Astrocyte (in vitro differentiated cells and primary cell): ENCODE measurements around the gene CD59. TPM values are rescaled to one million over a fixed set of nuclear protein-coding genes. Genes with fewer than 3 reads are reported as not detected.
"Not testable (repeated sequence)": the region's sequence is repeated elsewhere in the genome, so short reads cannot be mapped to it uniquely, and the experiment has no call there.

ENCODE experiments used
- DNase-seq: peaks from one replicate; pipeline ENCODE4 v3.0.0-alpha.2; 2010; ENCODE audit warnings: low read depth
- FAIRE-seq: peaks from 2 replicates; lab custom pipeline; 2011; peaks lifted over from hg19 to GRCh38; lab: Jason Lieb, UNC
- H2AFZ ChIP-seq: 2 replicates; pipeline ENCODE4 v1.6.0; 2012; ENCODE audit warnings: low read depth, low read length, inconsistent platforms
- H3K27ac ChIP-seq: 2 replicates; pipeline ENCODE4 v1.5.1; 2011; ENCODE audit warnings: low read depth, low read length, inconsistent platforms
- H3K27me3 ChIP-seq: 2 replicates; pipeline ENCODE4 v1.6.0; 2011; ENCODE audit warnings: low read length, inconsistent platforms; ENCODE audit not compliant: insufficient read depth
- H3K36me3 ChIP-seq: 2 replicates; pipeline ENCODE4 v1.5.1; 2011; ENCODE audit warnings: low read length, inconsistent platforms; ENCODE audit not compliant: insufficient read depth
- H3K4me1 ChIP-seq: 2 replicates; pipeline ENCODE4 v1.5.1; 2011; ENCODE audit warnings: low read length, inconsistent platforms; ENCODE audit not compliant: insufficient read depth
- H3K4me2 ChIP-seq: 2 replicates; pipeline ENCODE4 v1.6.0; 2012; ENCODE audit warnings: low read length, inconsistent platforms
- H3K4me3 ChIP-seq: 2 replicates; pipeline ENCODE4 v1.5.1; 2011; ENCODE audit warnings: low read depth, mild to moderate bottlenecking, low read length, inconsistent platforms; ENCODE audit not compliant: insufficient read depth
- H3K79me2 ChIP-seq: 2 replicates; pipeline ENCODE4 v1.6.0; 2012; ENCODE audit warnings: mild to moderate bottlenecking, low read length, inconsistent platforms; ENCODE audit not compliant: insufficient read depth
- H3K9ac ChIP-seq: 2 replicates; pipeline ENCODE4 v1.6.0; 2012; ENCODE audit warnings: mild to moderate bottlenecking, low read length, inconsistent platforms
- H3K9me3 ChIP-seq: 2 replicates; pipeline ENCODE4 v1.5.1; 2012; ENCODE audit warnings: low read depth, mild to moderate bottlenecking, low read length, inconsistent platforms; ENCODE audit not compliant: insufficient read depth
- H4K20me1 ChIP-seq: 2 replicates; pipeline ENCODE4 v1.6.0; 2012; ENCODE audit warnings: low read length, inconsistent platforms; ENCODE audit not compliant: insufficient read depth
- H3K27ac Mint-ChIP-seq: one replicate; pipeline ENCODE4 v1.8.0; 2021; ENCODE audit warnings: mild to moderate bottlenecking, mixed read lengths; ENCODE audit not compliant: unreplicated experiment
- H3K27me3 Mint-ChIP-seq: one replicate; pipeline ENCODE4 v1.8.0; 2021; ENCODE audit warnings: low read depth, mixed read lengths; ENCODE audit not compliant: unreplicated experiment
- H3K36me3 Mint-ChIP-seq: one replicate; pipeline ENCODE4 v1.8.0; 2021; ENCODE audit warnings: low read depth, mixed read lengths; ENCODE audit not compliant: unreplicated experiment
- H3K4me1 Mint-ChIP-seq: one replicate; pipeline ENCODE4 v1.8.0; 2021; ENCODE audit warnings: low read depth, mixed read lengths; ENCODE audit not compliant: unreplicated experiment
- H3K4me3 Mint-ChIP-seq: one replicate; pipeline ENCODE4 v1.8.0; 2021; ENCODE audit warnings: mild to moderate bottlenecking, moderate library complexity, mixed read lengths; ENCODE audit not compliant: unreplicated experiment
- H3K9me3 Mint-ChIP-seq: one replicate; pipeline ENCODE4 v1.8.0; 2021; ENCODE audit warnings: mild to moderate bottlenecking, mixed read lengths; ENCODE audit not compliant: unreplicated experiment
- CTCF ChIP-seq: IDR thresholded peaks from 2 replicates; pipeline ENCODE4 v1.5.1; 2011; ENCODE audit warnings: low read depth, mild to moderate bottlenecking, inconsistent platforms, low read length, moderate library complexity; ENCODE audit not compliant: insufficient read depth
- EZH2 ChIP-seq: IDR thresholded peaks from 2 replicates; pipeline ENCODE4 v1.6.1; 2012; ENCODE audit warnings: mild to moderate bottlenecking, low read length, inconsistent platforms; ENCODE audit not compliant: insufficient read depth
- total RNA-seq: library from RNA; stranded (reverse); gene quantifications from 2 replicates; pipeline ENCODE4 v1.2.1, GENCODE V29; 2021

Gene CD59
- total RNA-seq, 1 donor from 2014 or later: 587 TPM

DNA sequence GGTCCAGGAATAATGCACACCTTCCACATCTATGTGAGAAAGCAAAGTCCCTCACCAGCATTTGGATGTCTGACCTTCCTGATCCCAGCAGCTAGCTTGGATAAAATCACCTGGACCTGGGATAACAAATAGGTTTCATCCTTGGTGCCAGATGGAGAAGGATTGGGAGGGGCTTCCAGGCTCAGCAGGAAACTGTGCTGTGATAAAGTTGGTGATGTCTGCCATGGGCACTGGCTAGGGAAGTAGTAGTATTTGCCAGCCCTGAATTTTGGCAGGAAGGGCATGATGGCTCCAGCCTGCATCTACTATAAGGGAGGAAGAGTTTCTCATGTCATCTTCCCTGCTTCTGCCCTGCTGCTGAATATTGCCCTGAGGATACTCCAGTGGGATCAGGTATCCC is 73.1 kb downstream of the CD59 start:
- no peak overlapping the region for H3K27ac Mint-ChIP-seq
- Histone ChIP-seq H3K27ac (no peak overlapping the region), H4K20me1 (no peaks in the 10 kb centered on the region), H3K9me3 (no peaks in the 10 kb centered on the region), H3K4me1 (no peaks in the 10 kb centered on the region), H3K79me2 (no peaks in the 10 kb centered on the region), H3K36me3 (peaks cover 18% of the 10 kb centered on the region), H3K4me2 (no peak overlapping the region), H3K27me3 (no peaks in the 10 kb centered on the region), H2AFZ (no peak overlapping the region), H3K9ac (no peak overlapping the region), H3K4me3 (no peak overlapping the region)
- H3K4me3 Mint-ChIP-seq: no peak overlapping the region
- peaks cover 24% of the 10 kb centered on the region for H3K36me3 Mint-ChIP-seq
- FAIRE-seq (no peak), DNase-seq (no peak)
- peaks cover 3% of the 10 kb centered on the region for H3K9me3 Mint-ChIP-seq
- no peaks in the 10 kb centered on the region for H3K4me1 Mint-ChIP-seq
- no peaks in the 10 kb centered on the region for H3K27me3 Mint-ChIP-seq
- TF ChIP-seq CTCF (no peak), EZH2 (no peak)

DNA sequence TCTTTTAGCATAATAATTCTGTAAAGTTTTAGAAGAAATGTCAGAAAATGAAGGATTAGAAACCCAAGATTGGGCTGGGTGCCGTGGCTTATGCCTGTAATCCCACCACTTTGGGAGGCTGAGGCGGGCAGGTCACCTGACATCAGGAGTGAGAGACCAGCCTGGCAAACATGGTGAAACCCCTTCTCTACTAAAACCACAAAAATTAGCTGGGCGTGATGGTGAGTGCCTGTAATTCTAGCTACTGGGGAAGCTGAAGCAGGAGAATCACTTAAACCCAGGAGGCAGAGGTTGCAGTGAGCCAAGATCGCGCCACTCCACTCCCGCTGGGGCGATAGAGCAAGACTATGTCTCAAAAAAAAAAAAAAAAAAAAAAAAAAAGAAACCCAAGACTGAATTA is 74.7 kb downstream of the CD59 start:
- not testable (repeated sequence) for H3K4me1 Mint-ChIP-seq, FAIRE-seq, DNase-seq, H3K4me2 ChIP-seq, H2AFZ ChIP-seq, H3K27me3 ChIP-seq, H3K27me3 Mint-ChIP-seq, H3K9me3 Mint-ChIP-seq, H3K79me2 ChIP-seq, H3K4me1 ChIP-seq, H3K9ac ChIP-seq, H3K27ac Mint-ChIP-seq, H4K20me1 ChIP-seq, H3K9me3 ChIP-seq, H3K27ac ChIP-seq, H3K4me3 ChIP-seq, H3K4me3 Mint-ChIP-seq
- peaks cover 16% of the 10 kb centered on the region for H3K36me3 ChIP-seq
- peaks cover 19% of the 10 kb centered on the region for H3K36me3 Mint-ChIP-seq

GRCh38 chr11:33660962-33661361 is 75.3 kb downstream of the CD59 start:
- Histone ChIP-seq H3K9me3 (no peaks in the 10 kb centered on the region), H3K4me2 (no peak overlapping the region), H3K9ac (no peak overlapping the region), H2AFZ (no peak overlapping the region), H3K4me1 (no peaks in the 10 kb centered on the region), H3K27me3 (no peaks in the 10 kb centered on the region), H3K79me2 (no peaks in the 10 kb centered on the region), H4K20me1 (no peaks in the 10 kb centered on the region), H3K4me3 (no peak overlapping the region), H3K27ac (no peak overlapping the region), H3K36me3 (peaks cover 16% of the 10 kb centered on the region)
- TF ChIP-seq EZH2 (no peak), CTCF (no peak)
- H3K4me3 Mint-ChIP-seq: no peak overlapping the region
- DNase-seq (no peak), FAIRE-seq (no peak)
- H3K27me3 Mint-ChIP-seq: no peaks in the 10 kb centered on the region
- H3K27ac Mint-ChIP-seq: no peak overlapping the region
- peaks cover 3% of the 10 kb centered on the region for H3K9me3 Mint-ChIP-seq
- peaks cover 19% of the 10 kb centered on the region for H3K36me3 Mint-ChIP-seq
- H3K4me1 Mint-ChIP-seq: no peaks in the 10 kb centered on the region
